Activated CD8-positive, alpha-beta T cell treated with anti-CD3 and anti-CD28 coated beads for 36 hours (primary cell): ENCODE data around the gene RASIP1. TPM values are rescaled to one million over a fixed set of nuclear protein-coding genes. Genes with fewer than 3 reads are reported as not detected.

Experiments used
- ATAC-seq: fragments of 200-7000 bp; cut with Tn5 transposase; one replicate; pipeline ENCODE4 v1.10.0; 2021; ENCODE audit warnings: mild to moderate bottlenecking, moderate library complexity
- CTCF ChIA-PET: fragments of 350-600 bp; sonication (Branson Sonifier 250); formaldehyde crosslinking; loops from one replicate; lab custom pipeline; 2021; ENCODE audit warnings: antibody characterized with exemption; lab: Charles Lee
- POLR2A ChIA-PET: fragments of 350-600 bp; sonication (Branson Sonifier 250); formaldehyde crosslinking; loops from one replicate; lab custom pipeline; 2021; ENCODE audit warnings: antibody characterized with exemption; lab: Charles Lee
- DNase-seq: peaks from one replicate; pipeline ENCODE4 v3.0.0-alpha.2; 2020
- H3K27ac Mint-ChIP-seq: one replicate; pipeline ENCODE4 v1.8.0; 2021; ENCODE audit warnings: mild to moderate bottlenecking, mixed read lengths
- H3K27me3 Mint-ChIP-seq: one replicate; pipeline ENCODE4 v1.8.0; 2021; ENCODE audit warnings: mixed read lengths
- H3K36me3 Mint-ChIP-seq: one replicate; pipeline ENCODE4 v1.8.0; 2021; ENCODE audit warnings: low read depth, mixed read lengths
- H3K4me1 Mint-ChIP-seq: one replicate; pipeline ENCODE4 v1.8.0; 2021; ENCODE audit warnings: low read depth, mixed read lengths
- H3K4me3 Mint-ChIP-seq: one replicate; pipeline ENCODE4 v1.8.0; 2021; ENCODE audit warnings: mild to moderate bottlenecking, moderate library complexity, mixed read lengths
- H3K9me3 Mint-ChIP-seq: one replicate; pipeline ENCODE4 v1.8.0; 2021; ENCODE audit warnings: mixed read lengths
- intact Hi-C: fragments of 100-400 bp; cut with micrococcal nuclease; formaldehyde crosslinking; loops from one replicate; pipeline ENCODE4 v1.10.0; 2022
- total RNA-seq, 2 experiments: library from RNA; stranded (reverse); gene quantifications; one replicate each; pipeline ENCODE4 v1.2.3, GENCODE V29; 2021
- TF ChIP-seq, protein P1 (sequence below): fragments of 200-600 bp; IDR thresholded peaks from one replicate; pipeline ENCODE4 v1.8.0; 2022; ENCODE audit warnings: antibody characterized with exemption, mild to moderate bottlenecking

RASIP1 gene
- total RNA-seq, 2 experiments from 2014 or later = 0.72 to 1.2 TPM

DNA sequence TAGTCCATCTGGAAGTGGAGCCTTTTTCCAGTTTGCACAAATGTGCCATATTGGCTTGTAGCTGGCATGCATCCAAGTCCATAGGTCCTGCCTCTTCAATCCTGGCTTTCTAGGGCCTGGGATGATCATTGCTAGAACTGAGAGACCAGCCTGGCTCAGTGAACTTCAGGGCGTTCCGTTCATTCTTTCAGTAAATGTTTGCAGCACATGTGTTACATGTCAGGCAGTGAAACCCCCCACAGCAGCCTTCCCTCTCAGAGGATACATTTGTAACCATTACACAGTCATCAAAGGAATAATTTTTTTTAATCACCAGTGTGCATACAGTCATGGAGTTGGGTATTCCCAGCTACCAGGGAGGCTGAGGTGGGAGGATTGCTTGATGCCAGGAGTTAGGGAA is 35.0 kb downstream of the RASIP1 start:
- Mint-ChIP-seq H3K27me3 (no peaks in the 10 kb centered on the region), H3K9me3 (no peaks in the 10 kb centered on the region), H3K4me3 (no peak overlapping the region), H3K27ac (no peak overlapping the region), H3K4me1 (no peaks in the 10 kb centered on the region), H3K36me3 (peaks cover 14% of the 10 kb centered on the region)
- ChIA-PET POLR2A (no interaction called here), CTCF (interaction anchor here (1.0 kb wide), 1 partner anchor 137 kb away, joined by 3 read pairs; no protein-coding TSS in a partner anchor)
- DNase-seq = no peak
- intact Hi-C loops = no loop called here
- no peak for ATAC-seq
- TF ChIP-seq, protein P1, sequence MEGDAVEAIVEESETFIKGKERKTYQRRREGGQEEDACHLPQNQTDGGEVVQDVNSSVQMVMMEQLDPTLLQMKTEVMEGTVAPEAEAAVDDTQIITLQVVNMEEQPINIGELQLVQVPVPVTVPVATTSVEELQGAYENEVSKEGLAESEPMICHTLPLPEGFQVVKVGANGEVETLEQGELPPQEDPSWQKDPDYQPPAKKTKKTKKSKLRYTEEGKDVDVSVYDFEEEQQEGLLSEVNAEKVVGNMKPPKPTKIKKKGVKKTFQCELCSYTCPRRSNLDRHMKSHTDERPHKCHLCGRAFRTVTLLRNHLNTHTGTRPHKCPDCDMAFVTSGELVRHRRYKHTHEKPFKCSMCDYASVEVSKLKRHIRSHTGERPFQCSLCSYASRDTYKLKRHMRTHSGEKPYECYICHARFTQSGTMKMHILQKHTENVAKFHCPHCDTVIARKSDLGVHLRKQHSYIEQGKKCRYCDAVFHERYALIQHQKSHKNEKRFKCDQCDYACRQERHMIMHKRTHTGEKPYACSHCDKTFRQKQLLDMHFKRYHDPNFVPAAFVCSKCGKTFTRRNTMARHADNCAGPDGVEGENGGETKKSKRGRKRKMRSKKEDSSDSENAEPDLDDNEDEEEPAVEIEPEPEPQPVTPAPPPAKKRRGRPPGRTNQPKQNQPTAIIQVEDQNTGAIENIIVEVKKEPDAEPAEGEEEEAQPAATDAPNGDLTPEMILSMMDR = no peak

DNA sequence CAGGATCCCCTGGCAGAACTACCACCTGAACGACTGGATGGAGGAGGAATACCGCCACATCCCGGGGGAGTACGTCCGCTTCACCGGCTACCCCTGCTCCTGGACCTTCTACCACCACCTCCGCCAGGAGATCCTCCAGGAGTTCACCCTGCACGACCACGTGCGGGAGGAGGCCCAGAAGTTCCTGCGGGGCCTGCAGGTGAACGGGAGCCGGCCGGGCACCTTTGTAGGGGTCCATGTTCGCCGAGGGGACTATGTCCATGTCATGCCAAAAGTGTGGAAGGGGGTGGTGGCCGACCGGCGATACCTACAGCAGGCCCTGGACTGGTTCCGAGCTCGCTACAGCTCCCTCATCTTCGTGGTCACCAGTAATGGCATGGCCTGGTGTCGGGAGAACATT is 37.1 kb downstream of the RASIP1 start:
- TF ChIP-seq, protein P1 = no peak
- H3K4me1 Mint-ChIP-seq = no peaks in the 10 kb centered on the region
- H3K9me3 Mint-ChIP-seq = no peaks in the 10 kb centered on the region
- H3K36me3 Mint-ChIP-seq = peaks cover 14% of the 10 kb centered on the region
- no peak overlapping the region for H3K4me3 Mint-ChIP-seq
- H3K27ac Mint-ChIP-seq = no peak overlapping the region
- peaks cover under 1% of the 10 kb centered on the region for H3K27me3 Mint-ChIP-seq
- intact Hi-C loops = no loop called here
- DNase-seq (no peak), ATAC-seq (no peak)
- CTCF ChIA-PET = no interaction called here
- POLR2A ChIA-PET = no interaction called here

DNA sequence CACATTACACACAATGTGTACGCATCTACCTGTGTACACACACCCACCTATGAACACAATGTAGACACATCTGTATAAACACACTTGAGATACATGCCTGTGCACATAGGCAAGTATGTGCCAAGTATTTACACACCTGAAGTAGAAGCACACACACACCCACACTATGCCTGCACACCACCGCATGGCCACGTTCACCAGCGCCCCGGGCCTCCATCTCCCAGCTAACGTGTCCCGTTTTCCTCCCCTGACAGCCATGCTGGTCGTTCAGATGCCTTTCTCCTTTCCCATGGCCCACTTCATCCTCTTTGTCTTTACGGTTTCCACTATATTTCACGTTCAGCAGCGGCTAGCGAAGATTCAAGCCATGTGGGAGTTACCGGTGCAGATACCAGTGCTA is 37.7 kb downstream of the RASIP1 start:
- DNase-seq (no peak), ATAC-seq (no peak)
- TF ChIP-seq, protein P1 = no peak
- Mint-ChIP-seq H3K36me3 (peaks cover 14% of the 10 kb centered on the region), H3K27me3 (peaks cover 5% of the 10 kb centered on the region), H3K4me3 (no peak overlapping the region), H3K4me1 (no peaks in the 10 kb centered on the region), H3K9me3 (no peaks in the 10 kb centered on the region), H3K27ac (no peak overlapping the region)
- intact Hi-C loops = no loop called here
- POLR2A ChIA-PET = no interaction called here
- CTCF ChIA-PET = no interaction called here

DNA sequence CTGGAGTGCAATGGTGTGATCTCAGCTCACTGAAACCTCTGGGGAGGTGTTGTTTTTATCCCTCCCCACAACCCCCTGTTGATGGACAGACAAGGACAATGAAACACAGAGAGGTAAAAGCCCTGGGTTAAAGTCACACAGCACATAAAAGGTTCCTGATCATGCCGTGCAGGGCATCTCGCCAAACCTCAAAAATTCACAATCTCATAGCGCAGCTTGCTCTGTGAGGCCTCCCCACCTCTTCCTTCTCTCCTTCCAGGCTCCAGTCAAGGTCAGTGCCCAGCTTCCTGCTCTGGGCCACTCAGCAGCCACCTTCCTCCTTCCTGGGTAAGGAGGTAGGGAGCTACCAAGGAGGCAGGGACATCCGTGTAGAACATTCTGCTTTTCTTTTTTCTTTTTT is 42.4 kb downstream of the RASIP1 start:
- intact Hi-C loops = no loop called here
- H3K9me3 Mint-ChIP-seq = no peaks in the 10 kb centered on the region
- POLR2A ChIA-PET = interaction anchor here (0.6 kb wide), 1 partner anchor 18 kb away, joined by 3 read pairs; no protein-coding TSS in a partner anchor
- H3K36me3 Mint-ChIP-seq = peaks cover 9% of the 10 kb centered on the region
- peaks cover 11% of the 10 kb centered on the region for H3K4me1 Mint-ChIP-seq
- DNase-seq (no peak), ATAC-seq (no peak)
- H3K27ac Mint-ChIP-seq = no peak overlapping the region
- H3K4me3 Mint-ChIP-seq = no peak overlapping the region
- CTCF ChIA-PET = interaction anchor here (2.2 kb wide), 1 partner anchor 15 kb away, joined by 5 read pairs; no protein-coding TSS in a partner anchor
- TF ChIP-seq, protein P1 = no peak
- H3K27me3 Mint-ChIP-seq = peaks cover 14% of the 10 kb centered on the region

DNA sequence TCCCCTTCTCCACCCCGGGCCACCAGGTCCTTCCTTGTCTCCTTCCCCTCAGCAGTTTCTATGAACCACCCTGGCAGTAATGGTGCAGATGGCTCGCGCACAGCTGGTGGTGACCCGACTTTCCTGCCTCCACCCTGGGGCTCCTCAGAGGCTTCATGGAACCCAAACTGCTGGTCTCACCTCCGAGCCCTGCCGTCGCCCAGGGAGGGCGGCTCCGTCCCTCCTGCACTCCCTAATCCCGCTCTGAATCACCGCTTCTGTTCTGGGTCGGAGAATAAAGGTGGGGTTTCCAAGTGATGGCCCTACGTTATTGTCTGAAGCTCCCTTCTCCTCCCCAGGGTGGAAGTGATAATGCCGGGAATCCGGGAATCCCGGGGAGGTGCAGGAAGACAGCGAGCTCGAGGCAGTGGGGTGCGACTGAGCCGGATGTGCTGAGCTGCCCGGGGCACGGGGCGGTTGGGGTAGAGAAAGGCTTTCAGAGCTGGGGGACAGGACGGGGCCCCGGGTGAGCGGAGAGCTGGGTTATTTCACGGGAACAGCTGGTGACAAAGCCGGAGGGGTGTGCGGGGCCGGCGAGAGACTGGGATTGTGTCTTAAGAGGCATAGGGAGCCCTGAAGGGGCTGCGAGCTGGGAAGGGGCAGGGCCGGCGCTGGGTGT is 43.9 kb downstream of the RASIP1 start:
- Mint-ChIP-seq H3K27ac (no peak overlapping the region), H3K27me3 (peaks cover 14% of the 10 kb centered on the region), H3K4me1 (peaks cover 11% of the 10 kb centered on the region), H3K9me3 (no peaks in the 10 kb centered on the region), H3K4me3 (peak overlapping the region; percentile 22), H3K36me3 (peaks cover 4% of the 10 kb centered on the region)
- CTCF ChIA-PET = interaction anchor here (1.6 to 2.2 kb wide), 3 partner anchors 17 to 146 kb away, joined by 5 to 6 read pairs (median 5); no protein-coding TSS in a partner anchor
- ATAC-seq = peak; percentile 47
- DNase-seq = peak; percentile 12
- POLR2A ChIA-PET = interaction anchor here (0.7 kb wide), 1 partner anchor 17 kb away, joined by 4 read pairs; no protein-coding TSS in a partner anchor
- intact Hi-C loops = no loop called here
- TF ChIP-seq, protein P1 = no peak
